B cell (primary cell): Measurements from ENCODE around the gene AUTS2. TPM values are rescaled to one million over a fixed set of nuclear protein-coding genes. Genes with fewer than 3 reads are reported as not detected.

ENCODE experiments used
- ATAC-seq: fragments of 200-7000 bp; cut with Tn5 transposase; one replicate; pipeline ENCODE4 v1.10.0; 2021; ENCODE audit warnings: low read depth, mild to moderate bottlenecking, moderate number of reproducible peaks, moderate library complexity
- CTCF ChIA-PET: fragments of 350-600 bp; sonication (Branson Sonifier 250); formaldehyde crosslinking; loops from one replicate; lab custom pipeline; 2021; ENCODE audit warnings: antibody characterized with exemption, inconsistent platforms; lab: Charles Lee
- POLR2A ChIA-PET: fragments of 350-600 bp; sonication (Branson Sonifier 250); formaldehyde crosslinking; loops from one replicate; lab custom pipeline; 2021; ENCODE audit warnings: antibody characterized with exemption; lab: Charles Lee
- DNase-seq: peaks from one replicate; pipeline ENCODE4 v3.0.0; 2013
- H2AFZ ChIP-seq: 2 replicates; pipeline ENCODE4 v1.6.1; 2012; ENCODE audit warnings: mild to moderate bottlenecking, low read depth, low read length; ENCODE audit not compliant: insufficient read depth, poor library complexity, severe bottlenecking
- H3K27ac ChIP-seq, 2 donors: 1 replicate in 1 of 2; 2 replicates in 1 of 2; pipeline ENCODE4 v1.5.1; 2012 to 2013; ENCODE audit warnings: low read length in 2 of 2, mild to moderate bottlenecking in 2 of 2, moderate library complexity in 1 of 2
- H3K27me3 ChIP-seq, 4 experiments: fragments of 200-600 bp in 1 of 4; sonication (generic) in 1 of 4; replicated peaks in 1 of 4; 1 replicate in 2 of 4; 2 replicates in 2 of 4; pipeline versions ENCODE4 v1.6.1 to v1.7.0; 2013 to 2016; ENCODE audit warnings: low read length in 3 of 4, mild to moderate bottlenecking in 2 of 4, mixed read lengths in 1 of 4, moderate library complexity in 1 of 4; ENCODE audit not compliant: insufficient read depth in 4 of 4, control insufficient read depth in 3 of 4; ENCODE audit errors: control extremely low read depth in 1 of 4
- H3K36me3 ChIP-seq, 2 experiments: replicated peaks in 1 of 2; 1 replicate in 1 of 2; 2 replicates in 1 of 2; pipeline versions ENCODE4 v1.6.1 to v1.7.1; 2013; ENCODE audit warnings: low read length in 1 of 2; ENCODE audit not compliant: insufficient read depth in 2 of 2, control insufficient read depth in 1 of 2; ENCODE audit errors: control extremely low read depth in 1 of 2, extremely low read depth in 1 of 2
- H3K4me1 ChIP-seq, 2 donors: fragments of 200-600 bp in 1 of 2; sonication (generic) in 1 of 2; 1 replicate in 1 of 2; 2 replicates in 1 of 2; pipeline versions ENCODE4 v1.5.1 to v1.6.1; 2013 to 2017; ENCODE audit warnings: low read length in 2 of 2; ENCODE audit not compliant: control insufficient read depth in 2 of 2, insufficient read depth in 2 of 2
- H3K4me2 ChIP-seq: replicated peaks from 2 replicates; pipeline ENCODE3; 2012; ENCODE audit warnings: mild to moderate bottlenecking, low read depth, low read length; ENCODE audit not compliant: poor library complexity, severe bottlenecking
- H3K4me3 ChIP-seq, 5 experiments: fragments of 200-600 bp in 1 of 5; sonication (generic) in 1 of 5; 1 replicate in 3 of 5; 2 replicates in 2 of 5; pipeline versions ENCODE4 v1.5.1 to v1.7.0; 2011 to 2016; ENCODE audit warnings: low read length in 4 of 5, mild to moderate bottlenecking in 4 of 5, low read depth in 2 of 5, control low read depth in 1 of 5, moderate library complexity in 1 of 5; ENCODE audit not compliant: insufficient read depth in 1 of 5; ENCODE audit errors: control extremely low read depth in 1 of 5, extremely low read depth in 1 of 5
- H3K79me2 ChIP-seq: fragments of 200-600 bp; sonication (generic); one replicate; pipeline ENCODE4 v1.6.0; 2016; ENCODE audit warnings: low read length; ENCODE audit not compliant: control insufficient read depth, insufficient read depth
- H3K9ac ChIP-seq: fragments of 200-600 bp; sonication (generic); 2 replicates; pipeline ENCODE4 v1.6.1; 2017; ENCODE audit warnings: mild to moderate bottlenecking, low read length, moderate library complexity
- H3K9me3 ChIP-seq, 3 donors: one replicate each; pipeline versions ENCODE4 v1.6.1 to v1.7.1; 2013; ENCODE audit warnings: low read length in 2 of 3; ENCODE audit not compliant: control insufficient read depth in 2 of 3, insufficient read depth in 1 of 3; ENCODE audit errors: control extremely low read depth in 1 of 3
- H4K20me1 ChIP-seq: 2 replicates; pipeline ENCODE4 v1.6.0; 2012; ENCODE audit warnings: mild to moderate bottlenecking, low read length; ENCODE audit not compliant: insufficient read depth, control insufficient read depth, poor library complexity, severe bottlenecking
- H3K27ac Mint-ChIP-seq: one replicate; pipeline ENCODE4 v1.8.0; 2021; ENCODE audit warnings: mixed read lengths
- H3K27me3 Mint-ChIP-seq: one replicate; pipeline ENCODE4 v1.8.0; 2021; ENCODE audit warnings: mixed read lengths
- H3K4me1 Mint-ChIP-seq: one replicate; pipeline ENCODE4 v1.8.0; 2021; ENCODE audit warnings: mixed read lengths
- H3K4me3 Mint-ChIP-seq: one replicate; pipeline ENCODE4 v1.8.0; 2021; ENCODE audit warnings: mixed read lengths
- H3K9me3 Mint-ChIP-seq: one replicate; pipeline ENCODE4 v1.8.0; 2022; ENCODE audit warnings: mixed read lengths; ENCODE audit not compliant: insufficient read depth
- CTCF ChIP-seq: fragments of 200-600 bp; IDR thresholded peaks from one replicate; pipeline ENCODE4 v1.8.0; 2022; ENCODE audit warnings: antibody characterized with exemption, mild to moderate bottlenecking
- EZH2 ChIP-seq: IDR thresholded peaks from 2 replicates; pipeline ENCODE4 v1.6.1; 2012; ENCODE audit warnings: borderline replicate concordance, low read depth, mild to moderate bottlenecking, moderate library complexity, low read length; ENCODE audit not compliant: insufficient read depth, poor library complexity, severe bottlenecking
- WGBS: methylation state at CpG from one replicate; pipeline ENCODE4 v1.1.5; 2013; ENCODE audit warnings: missing lambda C conversion rate; ENCODE audit not compliant: insufficient coverage; 5-methylcytosine and 5-hydroxymethylcytosine counted together
- intact Hi-C: fragments of 100-400 bp; cut with micrococcal nuclease; formaldehyde crosslinking; loops from one replicate; pipeline ENCODE4 v1.10.0; 2022
- polyA plus RNA-seq: library from polyadenylated mRNA; depleted of rRNA; stranded (reverse); fragments of >200 nt; gene quantifications from 2 replicates; pipeline ENCODE4 v1.2.3, GENCODE V29; 2012
- total RNA-seq, 2 donors: library from RNA; stranded (reverse); fragments of 120-200 nt in 1 of 2; gene quantifications; 1 replicate in 1 of 2; 2 replicates in 1 of 2; pipeline versions ENCODE4 v1.2.3 to v1.2.4, GENCODE V29; 2013 to 2022

Gene AUTS2
- total and polyA plus RNA-seq, 2 donors (not counting 1 experiment from before 2014, with no cell fraction given) = 22.3 to 35.0 TPM

GRCh38 chr7:69682518-69682917, 84.2 kb downstream of the AUTS2 start:
- CTCF ChIA-PET = no interaction called here
- H3K4me2 ChIP-seq = no peak overlapping the region
- 90% methylated on average over 3 of the region's 4 CpGs for WGBS
- Mint-ChIP-seq H3K4me3 (no peak overlapping the region), H3K27me3 (no peaks in the 10 kb centered on the region), H3K4me1 (peaks cover 5% of the 10 kb centered on the region), H3K9me3 (no peaks in the 10 kb centered on the region), H3K27ac (no peak overlapping the region)
- no peaks in the 10 kb centered on the region for H4K20me1 ChIP-seq
- H3K27me3 ChIP-seq = no peaks in the 10 kb centered on the region
- intact Hi-C loops = no loop called here
- no peak overlapping the region for H3K27ac ChIP-seq
- H2AFZ ChIP-seq = no peak overlapping the region
- H3K4me1 ChIP-seq = peaks cover 0 to 3% of the 10 kb centered on the region in 2 donors
- ATAC-seq = no peak
- DNase-seq = no peak
- H3K4me3 ChIP-seq = no peak overlapping the region
- H3K79me2 ChIP-seq = peaks cover 6% of the 10 kb centered on the region
- H3K9me3 ChIP-seq = no peaks in the 10 kb centered on the region
- no peaks in the 10 kb centered on the region for H3K36me3 ChIP-seq
- H3K9ac ChIP-seq = no peak overlapping the region
- POLR2A ChIA-PET = no interaction called here
- TF ChIP-seq EZH2 = no peak
- TF ChIP-seq CTCF = no peak

GRCh38 chr7:69683002-69683401, 84.7 kb downstream of the AUTS2 start:
- DNase-seq = no peak
- TF ChIP-seq CTCF (no peak), EZH2 (no peak)
- Histone ChIP-seq H4K20me1 (no peaks in the 10 kb centered on the region), H3K36me3 (no peaks in the 10 kb centered on the region), H3K9ac (no peak overlapping the region), H3K9me3 (no peaks in the 10 kb centered on the region), H3K27me3 (no peaks in the 10 kb centered on the region), H3K4me2 (no peak overlapping the region), H3K4me3 (no peak overlapping the region), H3K27ac (no peak overlapping the region), H2AFZ (no peak overlapping the region), H3K79me2 (peaks cover 6% of the 10 kb centered on the region), H3K4me1 (peaks cover 0 to 3% of the 10 kb centered on the region in 2 donors)
- Mint-ChIP-seq H3K4me3 (no peak overlapping the region), H3K27me3 (no peaks in the 10 kb centered on the region), H3K27ac (no peak overlapping the region), H3K9me3 (no peaks in the 10 kb centered on the region), H3K4me1 (peaks cover 4% of the 10 kb centered on the region)
- ChIA-PET CTCF (no interaction called here), POLR2A (no interaction called here)
- intact Hi-C loops = no loop called here
- WGBS = 90% methylated on average over 6 of the region's 8 CpGs
- no peak for ATAC-seq
